H1 (cell line): ENCODE measurements around the gene MEI1. TPM values are rescaled to one million over a fixed set of nuclear protein-coding genes. Genes with fewer than 3 reads are reported as not detected.
A peak's percentile ranks its signal among the peaks of the same experiment; 100 is the strongest.

Source experiments
- CTCF ChIA-PET: fragments of 300-600 bp; sonication (Branson Sonifier 250); formaldehyde crosslinking; loops from one replicate; lab custom pipeline; 2021; ENCODE audit not compliant: partially characterized antibody; lab: Charles Lee
- POLR2A ChIA-PET: fragments of 300-600 bp; sonication (Branson Sonifier 250); formaldehyde crosslinking; loops from one replicate; lab custom pipeline; 2021; ENCODE audit warnings: inconsistent platforms; ENCODE audit not compliant: partially characterized antibody; lab: Charles Lee
- DNase-seq, 2 experiments: peaks; one replicate each; pipeline versions ENCODE4 v3.0.0 to v3.0.0-alpha.2; 2010 to 2022; ENCODE audit warnings: low spot score in 2 of 2, low read depth in 1 of 2, mixed read lengths in 1 of 2
- FAIRE-seq: peaks from 2 replicates; lab custom pipeline; 2011; peaks lifted over from hg19 to GRCh38; lab: Jason Lieb, UNC
- H2AFZ ChIP-seq: 2 replicates; pipeline ENCODE4 v1.8.1; 2012; ENCODE audit warnings: low read length, inconsistent platforms
- H2AK5ac ChIP-seq: 2 replicates; pipeline ENCODE4 v1.6.1; 2013; ENCODE audit warnings: low read depth, low read length
- H2BK120ac ChIP-seq: replicated peaks from 2 replicates; pipeline ENCODE3; 2013; ENCODE audit warnings: low read depth, low read length, inconsistent platforms
- H2BK12ac ChIP-seq: 2 replicates; pipeline ENCODE4 v1.6.1; 2013; ENCODE audit warnings: low read depth, low read length
- H2BK15ac ChIP-seq: 2 replicates; pipeline ENCODE4 v1.6.1; 2013; ENCODE audit warnings: low read length
- H2BK20ac ChIP-seq: 2 replicates; pipeline ENCODE4 v1.6.1; 2013; ENCODE audit warnings: low read length
- H2BK5ac ChIP-seq: 2 replicates; pipeline ENCODE4 v1.6.1; 2013; ENCODE audit warnings: low read depth, low read length
- H3K14ac ChIP-seq: 2 replicates; pipeline ENCODE4 v1.6.1; 2013; ENCODE audit warnings: inconsistent platforms; ENCODE audit not compliant: insufficient read length
- H3K18ac ChIP-seq: 2 replicates; pipeline ENCODE4 v1.6.1; 2013; ENCODE audit warnings: low read length; ENCODE audit errors: extremely low read depth
- H3K23ac ChIP-seq: 2 replicates; pipeline ENCODE4 v1.6.1; 2013; ENCODE audit warnings: inconsistent platforms; ENCODE audit not compliant: insufficient read length
- H3K23me2 ChIP-seq: 2 replicates; pipeline ENCODE4 v1.6.1; 2013; ENCODE audit warnings: low read depth, low read length
- H3K27ac ChIP-seq: 2 replicates; pipeline ENCODE4 v1.6.1; 2011; ENCODE audit warnings: low read depth, low read length, inconsistent platforms
- H3K27me3 ChIP-seq, 4 experiments: replicated peaks in 1 of 4; 1 replicate in 1 of 4; 2 replicates in 3 of 4; pipeline versions ENCODE4 v1.6.1 to v1.8.1; 2011 to 2013; ENCODE audit warnings: low read length in 3 of 4, mild to moderate bottlenecking in 3 of 4, inconsistent platforms in 2 of 4, mixed read lengths in 2 of 4, moderate library complexity in 1 of 4; ENCODE audit not compliant: control insufficient read depth in 3 of 4, insufficient read depth in 3 of 4; ENCODE audit errors: extremely low read depth in 1 of 4
- H3K36me3 ChIP-seq, 4 experiments: 2 replicates each; pipeline versions ENCODE4 v1.6.1 to v1.8.1; 2011 to 2013; ENCODE audit warnings: mild to moderate bottlenecking in 4 of 4, low read length in 3 of 4, moderate library complexity in 2 of 4, control low read depth in 1 of 4, inconsistent platforms in 1 of 4; ENCODE audit not compliant: insufficient read depth in 4 of 4, control insufficient read depth in 2 of 4
- H3K4ac ChIP-seq: replicated peaks from 2 replicates; pipeline ENCODE3; 2013; ENCODE audit warnings: low read length, low read depth, mixed read lengths, inconsistent platforms; ENCODE audit not compliant: insufficient read length
- H3K4me1 ChIP-seq, 4 experiments: replicated peaks in 1 of 4; 1 replicate in 1 of 4; 2 replicates in 3 of 4; pipeline versions ENCODE4 v1.6.1 to v1.8.1; 2011 to 2013; ENCODE audit warnings: low read length in 3 of 4, inconsistent platforms in 2 of 4, mixed read lengths in 1 of 4; ENCODE audit not compliant: insufficient read depth in 4 of 4, control insufficient read depth in 3 of 4
- H3K4me2 ChIP-seq, 2 experiments: 2 replicates each; pipeline versions ENCODE4 v1.6.1 to v1.8.1; 2011 to 2013; ENCODE audit warnings: low read depth in 2 of 2, low read length in 2 of 2, control low read depth in 1 of 2, inconsistent platforms in 1 of 2, mild to moderate bottlenecking in 1 of 2; ENCODE audit not compliant: insufficient read depth in 1 of 2
- H3K4me3 ChIP-seq, 4 experiments: fragments of 200-600, 300-600 bp in 1 of 4; sonication (generic), shearing (Covaris generic), sonication (Bioruptor Twin) in 1 of 4; 2 replicates each; pipeline versions ENCODE4 v1.5.1 to v1.8.1; 2011 to 2016; ENCODE audit warnings: low read length in 4 of 4, low read depth in 3 of 4, control low read depth in 2 of 4, inconsistent platforms in 2 of 4, mild to moderate bottlenecking in 2 of 4, mixed read lengths in 1 of 4, moderate library complexity in 1 of 4; ENCODE audit not compliant: insufficient read depth in 2 of 4; ENCODE audit errors: extremely low read depth in 1 of 4
- H3K56ac ChIP-seq: replicated peaks from 2 replicates; pipeline ENCODE3; 2013; ENCODE audit warnings: low read depth, mild to moderate bottlenecking, mixed read lengths, low read length, inconsistent platforms; ENCODE audit not compliant: insufficient read length
- H3K79me1 ChIP-seq: 2 replicates; pipeline ENCODE4 v1.6.1; 2013; ENCODE audit warnings: low read depth, low read length, control low read depth
- H3K79me2 ChIP-seq, 2 experiments: 2 replicates each; pipeline versions ENCODE4 v1.6.1 to v1.8.1; 2012 to 2013; ENCODE audit warnings: low read length in 2 of 2, mild to moderate bottlenecking in 2 of 2, inconsistent platforms in 1 of 2; ENCODE audit not compliant: insufficient read depth in 2 of 2, control insufficient read depth in 1 of 2
- H3K9ac ChIP-seq, 4 experiments: replicated peaks in 1 of 4; 1 replicate in 1 of 4; 2 replicates in 3 of 4; pipeline versions ENCODE4 v1.6.1 to v1.8.1; 2011 to 2013; ENCODE audit warnings: low read depth in 3 of 4, low read length in 3 of 4, control low read depth in 2 of 4, mild to moderate bottlenecking in 2 of 4, moderate library complexity in 2 of 4, inconsistent platforms in 1 of 4; ENCODE audit errors: extremely low read depth in 1 of 4
- H3K9me3 ChIP-seq, 2 experiments: 2 replicates each; pipeline versions ENCODE4 v1.6.1 to v1.8.1; 2012 to 2013; ENCODE audit warnings: mild to moderate bottlenecking in 2 of 2, moderate library complexity in 2 of 2, control low read depth in 1 of 2, inconsistent platforms in 1 of 2, low read depth in 1 of 2, low read length in 1 of 2, mixed read lengths in 1 of 2; ENCODE audit not compliant: insufficient read depth in 2 of 2
- H4K20me1 ChIP-seq, 2 experiments: replicated peaks in 1 of 2; 2 replicates each; pipeline versions ENCODE3 to v1.8.1; 2011 to 2013; ENCODE audit warnings: inconsistent platforms in 2 of 2, low read length in 2 of 2, mild to moderate bottlenecking in 1 of 2; ENCODE audit not compliant: insufficient read depth in 2 of 2, control insufficient read depth in 1 of 2
- H4K5ac ChIP-seq: 2 replicates; pipeline ENCODE4 v1.6.1; 2013; ENCODE audit warnings: low read length, low read depth, mixed read lengths, inconsistent platforms; ENCODE audit not compliant: insufficient read length
- H4K8ac ChIP-seq: 2 replicates; pipeline ENCODE4 v1.8.0; 2013; ENCODE audit warnings: mild to moderate bottlenecking, moderate library complexity, low read length, inconsistent platforms; ENCODE audit not compliant: insufficient read depth; ENCODE audit errors: extremely low read depth
- H4K91ac ChIP-seq: replicated peaks from 2 replicates; pipeline ENCODE3; 2013; ENCODE audit warnings: low read length, mixed read lengths, inconsistent platforms; ENCODE audit not compliant: insufficient read length
- CBX8 ChIP-seq: fragments of 300-800, 300-1000 bp; sonication (generic); IDR thresholded peaks from 2 replicates; pipeline ENCODE4 v1.7.1; 2016; ENCODE audit warnings: low read depth, low read length, borderline replicate concordance
- CTCF ChIP-seq, 3 experiments: IDR thresholded peaks; 1 replicate in 2 of 3; 2 replicates in 1 of 3; pipeline versions ENCODE4 v1.5.1 to v1.6.1; 2011; ENCODE audit warnings: low read length in 3 of 3, mild to moderate bottlenecking in 3 of 3, inconsistent platforms in 2 of 3, low read depth in 1 of 3, moderate library complexity in 1 of 3; ENCODE audit not compliant: insufficient read depth in 1 of 3; ENCODE audit errors: control extremely low read depth in 1 of 3
- E2F6 ChIP-seq: IDR thresholded peaks from 2 replicates; pipeline ENCODE4 v1.6.1; 2012; ENCODE audit warnings: inconsistent platforms
- EZH2 ChIP-seq: fragments of 200-600 bp; sonication (generic); IDR thresholded peaks from 2 replicates; pipeline ENCODE4 v1.7.1; 2012; ENCODE audit warnings: low read depth, mild to moderate bottlenecking, moderate library complexity, low read length, inconsistent platforms; ENCODE audit not compliant: severe bottlenecking
- JUND ChIP-seq: IDR thresholded peaks from 2 replicates; pipeline ENCODE4 v1.6.1; 2011; ENCODE audit warnings: mild to moderate bottlenecking, improper control_type of control experiment, low read length
- RAD21 ChIP-seq, 2 experiments: IDR thresholded peaks in 1 of 2; conservative IDR thresholded peaks in 1 of 2; 2 replicates each; pipeline ENCODE4 v1.6.1; 2011; ENCODE audit warnings: low read depth in 2 of 2, low read length in 2 of 2, improper control_type of control experiment in 1 of 2, inconsistent platforms in 1 of 2, mild to moderate bottlenecking in 1 of 2, moderate library complexity in 1 of 2
- RFX5 ChIP-seq: IDR thresholded peaks from 2 replicates; pipeline ENCODE4 v1.6.1; 2011; ENCODE audit warnings: low read depth, low read length, improper control_type of control experiment, borderline replicate concordance
- WGBS, 2 experiments: shearing (Covaris generic) in 1 of 2; methylation state at CpG; one replicate each; pipeline versions ENCODE4 v1.1.6 to v1.1.7; 2013 to 2015; ENCODE audit warnings: low lambda C conversion rate in 2 of 2, mixed read lengths in 2 of 2, inconsistent platforms in 1 of 2, low coverage in 1 of 2, missing lambda C conversion rate in 1 of 2; ENCODE audit not compliant: insufficient replicate concordance in 2 of 2, insufficient coverage in 1 of 2, insufficient read length in 1 of 2; ENCODE audit errors: extremely low coverage in 1 of 2, missing lambda C conversion rate in 1 of 2; 5-methylcytosine and 5-hydroxymethylcytosine counted together
- polyA plus RNA-seq, 7 experiments: library from polyadenylated mRNA; depleted of rRNA in 3 of 7; stranded (reverse) in 5 of 7; unstranded in 2 of 7; fragments of >200 nt in 5 of 7; fragments of 200-250 nt in 2 of 7; gene quantifications; 1 replicate in 5 of 7; 2 replicates in 1 of 7; 4 replicates in 1 of 7; pipeline versions ENCODE4 v1.2.1 to v1.2.3, GENCODE V29; 2011 to 2013; ENCODE audit warnings: missing spikeins in 2 of 7, mixed read lengths in 2 of 7
- total RNA-seq: library from RNA; stranded (reverse); fragmentation: NEBNext Ultra II Directional; extraction: Animal tissue kit (Norgen Biotek cat#: 25700); gene quantifications from 2 replicates; pipeline ENCODE4 v1.2.1, GENCODE V29; 2021

The MEI1 gene
- total and polyA plus RNA-seq, 2 of the 8 experiments (the other 6 are each of a cell fraction or from before 2014, with no cell fraction given) = 0.27 to 0.54 TPM

- peaks cover 5% of the 10 kb centered on the region for H3K23me2 ChIP-seq
- no peak for TF ChIP-seq JUND
- TF ChIP-seq E2F6 = no peak
- TF ChIP-seq EZH2 = no peak
- peak; percentile 50 to 58 (median 55) for TF ChIP-seq CTCF (IDR thresholded peaks at IDR 0.05; ENCODE audit: control extremely low read depth in 1 of 3, insufficient read depth in 1 of 3, low read depth in 1 of 3, low read length in 3 of 3)
- TF ChIP-seq RAD21 (IDR thresholded peaks at IDR 0.05 in 1 of 2, conservative IDR thresholded peaks at IDR 0.05 in 1 of 2; ENCODE audit: low read depth in 2 of 2, low read length in 2 of 2) = 0 out of 4 replicates have a peak, but pooled peaks of 1 of the 2 experiments have one; percentile 4
- no peak for TF ChIP-seq CBX8
- TF ChIP-seq RFX5 = no peak
- H4K91ac ChIP-seq = peak overlapping the region; percentile 56
- H3K36me3 ChIP-seq = peaks cover 0 to 4% (median 2%) of the 10 kb centered on the region in 4 experiments; a peak in 2 of 8 replicates
- peak overlapping the region; percentile 20 for H3K4ac ChIP-seq
- H3K23ac ChIP-seq = no peak overlapping the region
- H3K9ac ChIP-seq = no peak overlapping the region
- H3K9me3 ChIP-seq = no peaks in the 10 kb centered on the region
- H2BK20ac ChIP-seq = peak overlapping the region; percentile 11; the same call in 1 of the 2 replicates
- H3K27me3 ChIP-seq = no peaks in the 10 kb centered on the region
- WGBS, 2 experiments = 79% methylated on average over 3 of the region's 3 CpGs; no CpG with 5 or more reads in 1 of the 2 experiments
- 0 out of 2 replicates have a peak overlapping the region, but pooled peaks have one; percentile 1 for H4K8ac ChIP-seq
- peaks cover 6% of the 10 kb centered on the region; the same call in 1 of the 2 replicates for H3K79me1 ChIP-seq
- no peak overlapping the region for H3K56ac ChIP-seq
- ChIA-PET POLR2A (interaction anchor here (8.5 kb wide), 1 partner anchor 13 kb away, joined by 85 read pairs; no protein-coding TSS in a partner anchor), CTCF (interaction anchor here (1.3 to 1.7 kb wide), 4 partner anchors 16 to 84 kb away, joined by 3 to 6 read pairs (median 4); no protein-coding TSS in a partner anchor)
- no peak overlapping the region for H3K4me2 ChIP-seq
- H4K5ac ChIP-seq = no peak overlapping the region
- H2AK5ac ChIP-seq = no peak overlapping the region
- H2AFZ ChIP-seq = no peak overlapping the region
- no peak overlapping the region for H3K14ac ChIP-seq
- FAIRE-seq = no peak
- H3K4me3 ChIP-seq = no peak overlapping the region
- peak overlapping the region; percentile 81 for H2BK120ac ChIP-seq
- H3K27ac ChIP-seq = no peak overlapping the region
- H2BK5ac ChIP-seq = no peak overlapping the region
- peaks cover 3 to 18% of the 10 kb centered on the region in 2 experiments; a peak in 3 of 4 replicates for H3K79me2 ChIP-seq
- no peak overlapping the region for H2BK12ac ChIP-seq
- DNase-seq = no peak
- H3K18ac ChIP-seq = no peak overlapping the region
- peaks cover 0 to 8% (median 2%) of the 10 kb centered on the region in 4 experiments; a peak in 4 of 7 replicates for H3K4me1 ChIP-seq
- no peak overlapping the region for H2BK15ac ChIP-seq
- H4K20me1 ChIP-seq = peaks cover 0 to 3% of the 10 kb centered on the region in 2 experiments
Measured at GRCh38 chr22:41830174-41830573, 130.9 kb downstream of the MEI1 start.
